HG02943 (cell line): ENCODE results near the gene FAM221B.

Experiments used
- ATAC-seq: cut with Tn5 transposase; IDR thresholded peaks from one replicate; pipeline ENCODE4 v1.9.1; 2021; ENCODE audit warnings: mild to moderate bottlenecking, low read depth, moderate library complexity; ENCODE audit not compliant: unreplicated experiment

The FAM221B gene

GRCh38 chr9:35852267-35852815 lies 23.8 kb upstream of the FAM221B start:
- ATAC-seq: no peak

GRCh38 chr9:35847792-35848572 lies 19.4 kb upstream of the FAM221B start:
- peak; percentile 92 for ATAC-seq

- ATAC-seq: no peak
These were observed 17.6 kb upstream of the FAM221B start for GRCh38 chr9:35845824-35846771.

- ATAC-seq: no peak
These were observed 16.2 kb upstream of the FAM221B start for GRCh38 chr9:35844628-35845270.

- no peak for ATAC-seq
These were observed 14.3 kb upstream of the FAM221B start for GRCh38 chr9:35842795-35843194.

- no peak for ATAC-seq
These were observed 13.7 kb upstream of the FAM221B start for GRCh38 chr9:35842020-35842745.

- ATAC-seq: no peak
These were observed 13.0 kb upstream of the FAM221B start for GRCh38 chr9:35841645-35841900.

- ATAC-seq: no peak
These were observed 12.5 kb upstream of the FAM221B start for GRCh38 chr9:35840881-35841644.

- ATAC-seq: no peak
These were observed 11.4 kb upstream of the FAM221B start for GRCh38 chr9:35839926-35840325.

GRCh38 chr9:35836595-35836994 lies 8.1 kb upstream of the FAM221B start:
- ATAC-seq: no peak

- no peak for ATAC-seq
These were observed 7.2 kb upstream of the FAM221B start for GRCh38 chr9:35835766-35836165.

- ATAC-seq: no peak
These were observed 6.7 kb upstream of the FAM221B start for GRCh38 chr9:35835216-35835632.

- no peak for ATAC-seq
These were observed 6.0 kb upstream of the FAM221B start for GRCh38 chr9:35834260-35835215.

- ATAC-seq: no peak
These were observed 4.3 kb upstream of the FAM221B start for GRCh38 chr9:35832814-35833213.

GRCh38 chr9:35831040-35831439 lies 2.5 kb upstream of the FAM221B start:
- no peak for ATAC-seq

GRCh38 chr9:35829764-35830096 lies 1.2 kb upstream of the FAM221B start:
- no peak for ATAC-seq

- peak; percentile 80 for ATAC-seq
These were observed 692 bp upstream of the FAM221B start, which contains the start of gene TMEM8B for GRCh38 chr9:35829084-35829763. TSS of gene TMEM8B (plus strand) at chr9:35829228. CDS start at chr9:35829448, 220 bp downstream.

GRCh38 chr9:35827486-35827885 lies 1.0 kb downstream of the FAM221B start:
- ATAC-seq: no peak
